Sigmoid colon (tissue), 4 donors: ENCODE data around the gene RPS16.

Experiments used
- EP300 ChIP-seq, 4 donors: sonication (generic); formaldehyde crosslinking; IDR thresholded peaks; one replicate each; pipeline ENCODE4 v1.6.1; 2017; ENCODE audit warnings: antibody characterized with exemption in 4 of 4
- POLR2A ChIP-seq, 2 donors: fragments of 450-650 bp; IDR thresholded peaks; one replicate each; pipeline ENCODE4 v1.6.1; 2016; ENCODE audit warnings: antibody characterized with exemption in 2 of 2, mild to moderate bottlenecking in 2 of 2, moderate library complexity in 2 of 2
- POLR2AphosphoS5 ChIP-seq, 4 donors: sonication (generic); formaldehyde crosslinking; IDR thresholded peaks; one replicate each; pipeline ENCODE4 v1.6.1; 2017; ENCODE audit warnings: antibody characterized with exemption in 4 of 4
- TF ChIP-seq, protein P1 (sequence below), 4 experiments: fragments of 450-650 bp in 3 of 4; fragments of 200-600 bp in 1 of 4; IDR thresholded peaks; one replicate each; pipeline ENCODE4 v1.5.1; 2016 to 2019; ENCODE audit warnings: antibody characterized with exemption in 4 of 4, mild to moderate bottlenecking in 3 of 4, moderate library complexity in 2 of 4

DNA sequence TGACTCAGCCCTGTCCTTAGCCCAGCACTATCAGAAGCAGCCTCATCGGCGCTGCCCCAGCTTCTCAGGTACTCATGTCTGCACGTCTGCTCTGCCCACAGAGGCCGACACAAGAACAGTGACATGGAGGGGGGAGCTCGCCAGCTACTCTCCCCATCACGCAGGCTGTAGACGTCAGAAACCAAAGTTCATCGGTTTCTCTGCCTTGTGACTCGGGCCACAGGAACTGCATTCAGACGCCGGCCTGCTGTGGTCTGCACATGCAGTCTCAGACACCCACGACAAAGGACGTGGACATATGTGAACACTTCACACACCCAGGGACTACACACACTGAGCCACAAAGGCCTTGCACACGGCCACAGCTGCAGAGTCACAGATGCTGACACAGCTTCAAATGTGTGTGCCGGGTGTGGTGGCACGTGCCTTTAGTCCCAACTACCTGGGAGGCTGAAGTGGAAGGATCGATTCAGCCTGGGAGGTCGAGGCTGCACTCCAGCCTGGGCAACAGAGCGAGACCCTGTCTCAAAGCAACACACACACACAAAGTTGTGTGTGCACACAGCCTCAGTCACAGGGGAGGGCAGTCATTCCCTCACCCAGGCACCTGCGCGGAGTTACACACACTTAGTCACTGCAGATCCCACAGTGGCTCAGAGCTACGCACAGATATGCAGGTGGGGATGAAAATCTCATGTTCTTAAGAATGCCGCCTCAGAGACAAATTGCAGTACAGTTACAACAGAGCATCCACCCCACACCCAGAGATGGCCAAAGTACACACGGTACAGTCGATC lies 34.0 kb downstream of the RPS16 start:
- TF ChIP-seq POLR2A (IDR thresholded peaks at IDR 0.05) (peak in 1 of 2 donors; percentile 33), POLR2AphosphoS5 (IDR thresholded peaks at IDR 0.05) (peak; percentile 20 to 68 (median 37)), EP300 (IDR thresholded peaks at IDR 0.05) (peak in 1 of 4 donors; percentile 64)
- TF ChIP-seq, protein P1, sequence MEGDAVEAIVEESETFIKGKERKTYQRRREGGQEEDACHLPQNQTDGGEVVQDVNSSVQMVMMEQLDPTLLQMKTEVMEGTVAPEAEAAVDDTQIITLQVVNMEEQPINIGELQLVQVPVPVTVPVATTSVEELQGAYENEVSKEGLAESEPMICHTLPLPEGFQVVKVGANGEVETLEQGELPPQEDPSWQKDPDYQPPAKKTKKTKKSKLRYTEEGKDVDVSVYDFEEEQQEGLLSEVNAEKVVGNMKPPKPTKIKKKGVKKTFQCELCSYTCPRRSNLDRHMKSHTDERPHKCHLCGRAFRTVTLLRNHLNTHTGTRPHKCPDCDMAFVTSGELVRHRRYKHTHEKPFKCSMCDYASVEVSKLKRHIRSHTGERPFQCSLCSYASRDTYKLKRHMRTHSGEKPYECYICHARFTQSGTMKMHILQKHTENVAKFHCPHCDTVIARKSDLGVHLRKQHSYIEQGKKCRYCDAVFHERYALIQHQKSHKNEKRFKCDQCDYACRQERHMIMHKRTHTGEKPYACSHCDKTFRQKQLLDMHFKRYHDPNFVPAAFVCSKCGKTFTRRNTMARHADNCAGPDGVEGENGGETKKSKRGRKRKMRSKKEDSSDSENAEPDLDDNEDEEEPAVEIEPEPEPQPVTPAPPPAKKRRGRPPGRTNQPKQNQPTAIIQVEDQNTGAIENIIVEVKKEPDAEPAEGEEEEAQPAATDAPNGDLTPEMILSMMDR (IDR thresholded peaks at IDR 0.05), result no peak
